ENCODE measurements around the gene TCHP.
"Not testable (repeated sequence)": the region's sequence is repeated elsewhere in the genome, so short reads cannot be mapped to it uniquely, and the experiment has no call there.

TCHP gene, protein sequence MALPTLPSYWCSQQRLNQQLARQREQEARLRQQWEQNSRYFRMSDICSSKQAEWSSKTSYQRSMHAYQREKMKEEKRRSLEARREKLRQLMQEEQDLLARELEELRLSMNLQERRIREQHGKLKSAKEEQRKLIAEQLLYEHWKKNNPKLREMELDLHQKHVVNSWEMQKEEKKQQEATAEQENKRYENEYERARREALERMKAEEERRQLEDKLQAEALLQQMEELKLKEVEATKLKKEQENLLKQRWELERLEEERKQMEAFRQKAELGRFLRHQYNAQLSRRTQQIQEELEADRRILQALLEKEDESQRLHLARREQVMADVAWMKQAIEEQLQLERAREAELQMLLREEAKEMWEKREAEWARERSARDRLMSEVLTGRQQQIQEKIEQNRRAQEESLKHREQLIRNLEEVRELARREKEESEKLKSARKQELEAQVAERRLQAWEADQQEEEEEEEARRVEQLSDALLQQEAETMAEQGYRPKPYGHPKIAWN

DNA sequence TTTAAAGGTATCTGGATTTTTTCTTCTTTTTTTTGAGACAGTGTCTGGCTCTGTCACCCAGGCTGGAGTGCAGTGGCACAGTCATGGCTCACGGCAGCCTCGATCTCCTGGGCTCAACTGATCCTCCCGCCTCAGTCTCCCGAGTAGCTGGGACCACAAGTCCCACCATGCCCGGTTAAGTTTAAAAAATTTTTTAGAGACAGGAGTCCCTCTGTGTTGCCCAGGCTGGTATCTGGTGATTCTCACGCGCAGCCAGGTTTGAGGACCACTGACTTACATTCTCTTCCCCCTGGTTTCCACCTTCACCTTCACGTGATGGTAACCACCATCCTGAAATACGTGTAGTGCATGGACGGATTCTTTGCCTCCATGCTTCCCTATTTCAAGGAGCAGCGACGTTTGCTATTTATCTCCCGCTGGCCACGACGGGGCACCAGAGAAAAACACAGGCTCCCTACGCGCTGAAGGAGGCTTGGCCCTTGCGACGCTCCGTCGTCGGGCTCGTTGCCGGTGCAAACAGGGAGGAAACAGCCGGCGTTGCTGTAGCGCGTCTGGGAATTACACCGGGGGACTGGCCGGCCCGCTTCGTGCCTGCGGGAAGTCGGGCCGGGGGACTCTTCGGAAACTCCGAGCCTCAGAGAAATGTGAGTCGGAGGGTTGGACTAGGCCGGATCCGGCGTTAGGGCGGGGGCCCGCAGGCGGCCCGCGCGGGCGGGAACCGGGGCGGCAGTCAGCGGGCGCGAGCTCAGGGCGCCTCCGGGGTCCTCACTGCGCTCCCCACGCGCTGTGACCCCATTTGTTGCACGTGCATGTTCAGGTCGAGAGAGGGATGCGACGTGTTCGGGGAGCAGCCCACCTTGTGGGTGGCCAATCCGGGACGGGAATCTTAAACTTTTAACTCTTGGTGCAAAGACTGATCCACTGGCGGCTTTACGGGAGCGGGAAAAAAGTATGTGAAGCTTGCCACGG lies at the start of gene TCHP:
Gene TCHP (plus strand): TSS at position 492 of the 969 bp plus-strand sequence. CDS start 2,753 bp downstream, outside the sequence.
- peaks cover 10% of the 10 kb centered on the region for H4K20me1 ChIP-seq (ENCODE audit: insufficient read depth, low read length, poor library complexity, severe bottlenecking)
- peak within 1 kb of the TSS; percentile 98 for H2AFZ ChIP-seq (ENCODE audit: low read length)
- H3K4me3 ChIP-seq (ENCODE audit: low read length, poor library complexity, severe bottlenecking): peak within 1 kb of the TSS; percentile 84
- no peaks in the 10 kb centered on the region for H3F3A ChIP-seq (ENCODE audit: low read depth)
- TF ChIP-seq EZH2phosphoT487 (IDR thresholded peaks at IDR 0.05; ENCODE audit: borderline replicate concordance): no peak
- TF ChIP-seq, protein P1, sequence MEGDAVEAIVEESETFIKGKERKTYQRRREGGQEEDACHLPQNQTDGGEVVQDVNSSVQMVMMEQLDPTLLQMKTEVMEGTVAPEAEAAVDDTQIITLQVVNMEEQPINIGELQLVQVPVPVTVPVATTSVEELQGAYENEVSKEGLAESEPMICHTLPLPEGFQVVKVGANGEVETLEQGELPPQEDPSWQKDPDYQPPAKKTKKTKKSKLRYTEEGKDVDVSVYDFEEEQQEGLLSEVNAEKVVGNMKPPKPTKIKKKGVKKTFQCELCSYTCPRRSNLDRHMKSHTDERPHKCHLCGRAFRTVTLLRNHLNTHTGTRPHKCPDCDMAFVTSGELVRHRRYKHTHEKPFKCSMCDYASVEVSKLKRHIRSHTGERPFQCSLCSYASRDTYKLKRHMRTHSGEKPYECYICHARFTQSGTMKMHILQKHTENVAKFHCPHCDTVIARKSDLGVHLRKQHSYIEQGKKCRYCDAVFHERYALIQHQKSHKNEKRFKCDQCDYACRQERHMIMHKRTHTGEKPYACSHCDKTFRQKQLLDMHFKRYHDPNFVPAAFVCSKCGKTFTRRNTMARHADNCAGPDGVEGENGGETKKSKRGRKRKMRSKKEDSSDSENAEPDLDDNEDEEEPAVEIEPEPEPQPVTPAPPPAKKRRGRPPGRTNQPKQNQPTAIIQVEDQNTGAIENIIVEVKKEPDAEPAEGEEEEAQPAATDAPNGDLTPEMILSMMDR (conservative IDR thresholded peaks at IDR 0.05; ENCODE audit: low read length): peak; percentile 44
- no peaks in the 10 kb centered on the region for H3K9me2 ChIP-seq (replicated peaks; ENCODE audit: low read depth, low read length)
- H3K79me2 ChIP-seq (ENCODE audit: insufficient read depth, low read length): peaks cover 28% of the 10 kb centered on the region
- H3K36me3 ChIP-seq (ENCODE audit: insufficient read depth, low read length): peaks cover 22% of the 10 kb centered on the region; the same call in 1 of the 2 replicates
- H3K9me3 ChIP-seq (ENCODE audit: insufficient read depth, low read depth, low read length): no peaks in the 10 kb centered on the region
- H3K4me1 ChIP-seq (ENCODE audit: insufficient read depth, low read length, poor library complexity, severe bottlenecking): peaks cover 16% of the 10 kb centered on the region
- H3K4me2 ChIP-seq (ENCODE audit: low read depth, low read length, poor library complexity, severe bottlenecking): peak within 1 kb of the TSS; percentile 79
- peak within 1 kb of the TSS; percentile 84 for H3K9ac ChIP-seq (ENCODE audit: low read depth, low read length, poor library complexity, severe bottlenecking)
- no peaks in the 10 kb centered on the region for H3K27me3 ChIP-seq (ENCODE audit: insufficient read depth, low read length, poor library complexity, severe bottlenecking)

DNA sequence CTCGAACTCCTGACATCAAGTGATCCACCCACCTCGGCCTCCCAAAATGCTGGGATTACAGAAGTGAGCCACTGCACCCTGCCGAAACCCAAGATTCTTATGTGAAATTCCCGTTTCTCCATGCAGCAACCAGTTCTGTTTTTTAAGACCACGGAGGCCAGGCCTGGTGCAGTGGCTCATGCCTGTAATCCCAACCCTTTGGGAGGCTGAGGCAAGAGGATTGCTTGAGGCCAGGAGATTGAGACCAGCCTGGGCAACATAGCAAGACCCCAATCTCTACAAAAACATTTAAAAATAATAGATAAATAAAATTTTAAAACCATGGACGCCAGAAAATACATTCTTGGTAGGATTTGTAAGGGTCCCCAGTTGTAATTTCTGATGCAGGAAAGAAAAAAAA lies 49.6 kb upstream of the TCHP start:
- H3K4me2 ChIP-seq (ENCODE audit: low read depth, low read length, poor library complexity, severe bottlenecking); H4K20me1 ChIP-seq (ENCODE audit: insufficient read depth, low read length, poor library complexity, severe bottlenecking); H3K27me3 ChIP-seq (ENCODE audit: insufficient read depth, low read length, poor library complexity, severe bottlenecking); H3K9ac ChIP-seq (ENCODE audit: low read depth, low read length, poor library complexity, severe bottlenecking); H3F3A ChIP-seq (ENCODE audit: low read depth); H3K79me2 ChIP-seq (ENCODE audit: insufficient read depth, low read length); H3K4me3 ChIP-seq (ENCODE audit: low read length, poor library complexity, severe bottlenecking); H3K9me2 ChIP-seq (replicated peaks; ENCODE audit: low read depth, low read length); H3K9me3 ChIP-seq (ENCODE audit: insufficient read depth, low read depth, low read length); H3K4me1 ChIP-seq (ENCODE audit: insufficient read depth, low read length, poor library complexity, severe bottlenecking); H2AFZ ChIP-seq (ENCODE audit: low read length): not testable (repeated sequence)
- peaks cover 16% of the 10 kb centered on the region; the same call in 1 of the 2 replicates for H3K36me3 ChIP-seq (ENCODE audit: insufficient read depth, low read length)

DNA sequence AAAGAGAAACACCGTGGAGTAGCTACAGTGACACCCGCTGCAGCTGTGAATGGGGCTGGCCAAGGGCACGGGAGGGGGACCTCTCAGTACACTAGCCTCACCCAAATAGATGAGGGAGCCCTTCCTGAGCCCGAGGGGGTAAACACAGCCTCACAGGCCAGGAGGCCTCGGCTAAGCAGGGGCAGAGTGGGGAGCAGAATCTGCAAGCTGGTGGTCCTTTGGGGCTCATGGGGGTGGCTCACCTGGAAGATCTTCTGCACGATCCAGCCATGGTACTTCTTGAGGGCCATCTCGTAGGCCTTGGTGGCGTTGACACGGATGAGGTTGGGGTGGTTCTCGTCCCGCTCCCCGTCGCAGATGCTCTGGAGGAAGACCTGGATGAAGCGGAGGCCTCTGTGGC lies 44.7 kb upstream of the TCHP start:
- H3K27me3 ChIP-seq (ENCODE audit: insufficient read depth, low read length, poor library complexity, severe bottlenecking): no peaks in the 10 kb centered on the region
- H3K4me3 ChIP-seq (ENCODE audit: low read length, poor library complexity, severe bottlenecking): no peak overlapping the region
- no peaks in the 10 kb centered on the region for H3K79me2 ChIP-seq (ENCODE audit: insufficient read depth, low read length)
- TF ChIP-seq, protein P1 (conservative IDR thresholded peaks at IDR 0.05; ENCODE audit: low read length): no peak
- TF ChIP-seq EZH2phosphoT487 (IDR thresholded peaks at IDR 0.05; ENCODE audit: borderline replicate concordance): no peak
- no peak overlapping the region for H3K4me2 ChIP-seq (ENCODE audit: low read depth, low read length, poor library complexity, severe bottlenecking)
- no peaks in the 10 kb centered on the region for H3K9me2 ChIP-seq (replicated peaks; ENCODE audit: low read depth, low read length)
- H3K9me3 ChIP-seq (ENCODE audit: insufficient read depth, low read depth, low read length): no peaks in the 10 kb centered on the region
- H3K36me3 ChIP-seq (ENCODE audit: insufficient read depth, low read length): peaks cover 36% of the 10 kb centered on the region; the same call in 1 of the 2 replicates
- H3F3A ChIP-seq (ENCODE audit: low read depth): no peaks in the 10 kb centered on the region
- H3K9ac ChIP-seq (ENCODE audit: low read depth, low read length, poor library complexity, severe bottlenecking): no peak overlapping the region
- H4K20me1 ChIP-seq (ENCODE audit: insufficient read depth, low read length, poor library complexity, severe bottlenecking): no peaks in the 10 kb centered on the region
- no peaks in the 10 kb centered on the region for H3K4me1 ChIP-seq (ENCODE audit: insufficient read depth, low read length, poor library complexity, severe bottlenecking)
- H2AFZ ChIP-seq (ENCODE audit: low read length): no peak overlapping the region
